ENCODE measurements around the gene SYNPO2. TPM values are rescaled to one million over a fixed set of nuclear protein-coding genes. Genes with fewer than 3 reads are reported as not detected.

The SYNPO2 gene
- total RNA-seq, 1 donor from 2014 or later: 22.9 TPM

DNA sequence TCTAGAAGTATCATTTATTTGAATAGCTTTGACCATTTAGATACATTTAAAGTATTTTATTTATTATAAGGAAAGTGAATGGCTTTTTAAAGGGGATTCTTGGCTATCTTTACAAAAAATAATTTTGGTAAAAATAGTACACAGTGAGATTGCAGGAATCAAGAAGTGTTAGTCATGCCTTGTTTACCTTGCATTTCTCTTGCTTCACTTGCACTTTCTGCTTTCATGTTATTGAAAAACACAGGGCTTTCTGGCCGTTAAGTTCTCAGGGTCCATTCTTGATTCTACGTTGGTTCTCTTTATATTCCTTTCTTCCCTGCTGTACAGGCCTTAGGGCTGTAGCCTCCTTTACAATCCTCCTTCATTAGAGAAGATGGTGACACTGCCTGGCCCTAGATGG is 30.9 kb upstream of the SYNPO2 start:
- Mint-ChIP-seq H3K27ac (no peak overlapping the region), H3K4me1 (ENCODE audit: unreplicated experiment) (no peaks in the 10 kb centered on the region), H3K36me3 (no peaks in the 10 kb centered on the region), H3K9me3 (no peaks in the 10 kb centered on the region), H3K4me3 (no peak overlapping the region), H3K27me3 (no peaks in the 10 kb centered on the region)
- TF ChIP-seq, protein P1, sequence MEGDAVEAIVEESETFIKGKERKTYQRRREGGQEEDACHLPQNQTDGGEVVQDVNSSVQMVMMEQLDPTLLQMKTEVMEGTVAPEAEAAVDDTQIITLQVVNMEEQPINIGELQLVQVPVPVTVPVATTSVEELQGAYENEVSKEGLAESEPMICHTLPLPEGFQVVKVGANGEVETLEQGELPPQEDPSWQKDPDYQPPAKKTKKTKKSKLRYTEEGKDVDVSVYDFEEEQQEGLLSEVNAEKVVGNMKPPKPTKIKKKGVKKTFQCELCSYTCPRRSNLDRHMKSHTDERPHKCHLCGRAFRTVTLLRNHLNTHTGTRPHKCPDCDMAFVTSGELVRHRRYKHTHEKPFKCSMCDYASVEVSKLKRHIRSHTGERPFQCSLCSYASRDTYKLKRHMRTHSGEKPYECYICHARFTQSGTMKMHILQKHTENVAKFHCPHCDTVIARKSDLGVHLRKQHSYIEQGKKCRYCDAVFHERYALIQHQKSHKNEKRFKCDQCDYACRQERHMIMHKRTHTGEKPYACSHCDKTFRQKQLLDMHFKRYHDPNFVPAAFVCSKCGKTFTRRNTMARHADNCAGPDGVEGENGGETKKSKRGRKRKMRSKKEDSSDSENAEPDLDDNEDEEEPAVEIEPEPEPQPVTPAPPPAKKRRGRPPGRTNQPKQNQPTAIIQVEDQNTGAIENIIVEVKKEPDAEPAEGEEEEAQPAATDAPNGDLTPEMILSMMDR (conservative IDR thresholded peaks at IDR 0.05): no peak
- no peak for DNase-seq (ENCODE audit: extremely low spot score, unreplicated experiment)

DNA sequence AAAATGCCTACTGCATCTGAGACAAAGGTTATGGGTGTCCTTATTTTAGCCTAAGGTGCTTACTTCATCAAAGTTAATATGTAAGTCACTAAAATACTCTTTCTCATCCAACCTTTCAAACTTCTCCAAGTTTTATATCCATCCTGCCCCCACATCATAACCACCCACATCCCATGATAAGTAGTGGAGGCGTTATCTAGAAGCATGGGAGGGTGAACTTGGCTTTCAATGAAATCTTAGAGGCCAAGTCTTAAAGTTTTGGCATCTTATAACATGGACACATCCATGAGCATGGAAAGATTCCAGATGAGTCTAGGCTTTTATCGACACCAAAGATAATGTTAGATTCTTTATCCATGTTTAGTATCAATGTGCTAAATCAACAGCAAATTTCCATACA is 29.9 kb upstream of the SYNPO2 start:
- Mint-ChIP-seq H3K27me3 (no peaks in the 10 kb centered on the region), H3K36me3 (no peaks in the 10 kb centered on the region), H3K9me3 (no peaks in the 10 kb centered on the region), H3K4me1 (ENCODE audit: unreplicated experiment) (no peaks in the 10 kb centered on the region), H3K4me3 (no peak overlapping the region), H3K27ac (no peak overlapping the region)
- DNase-seq (ENCODE audit: extremely low spot score, unreplicated experiment): no peak
- TF ChIP-seq, protein P1 (conservative IDR thresholded peaks at IDR 0.05): no peak

DNA sequence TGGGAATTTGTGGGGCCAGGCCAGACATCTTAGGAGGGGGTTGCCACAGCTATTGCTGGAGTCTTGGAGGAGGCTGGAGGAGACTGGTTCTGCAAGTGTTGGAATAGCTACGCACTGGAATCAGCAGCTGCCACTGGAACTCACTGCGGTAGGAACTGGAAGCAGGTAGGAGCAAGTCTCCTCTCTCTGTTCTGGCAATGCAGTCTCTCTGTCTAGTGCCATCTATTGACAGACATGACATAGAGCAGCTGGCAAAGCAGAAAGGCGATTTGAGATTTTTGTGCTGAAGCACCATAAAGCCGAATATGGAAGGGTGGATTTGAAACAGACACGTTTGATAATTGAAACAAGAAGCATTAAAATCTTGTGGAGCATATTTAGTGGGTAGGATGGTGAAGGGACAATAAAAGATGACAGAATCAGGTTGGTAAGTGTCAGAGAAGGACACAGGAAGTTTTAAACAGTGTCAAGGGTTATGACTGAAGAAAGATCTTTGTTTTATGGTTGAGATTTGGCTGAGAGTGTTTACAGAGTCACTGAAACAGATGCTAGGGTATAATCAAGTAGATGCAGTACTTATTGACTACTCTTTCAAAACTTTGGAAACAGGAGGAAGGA is 23.5 kb upstream of the SYNPO2 start:
- Mint-ChIP-seq H3K9me3 (no peaks in the 10 kb centered on the region), H3K4me1 (ENCODE audit: unreplicated experiment) (peaks cover 8% of the 10 kb centered on the region), H3K36me3 (no peaks in the 10 kb centered on the region), H3K27me3 (no peaks in the 10 kb centered on the region), H3K27ac (no peak overlapping the region), H3K4me3 (no peak overlapping the region)
- TF ChIP-seq, protein P1 (conservative IDR thresholded peaks at IDR 0.05): peak; percentile 69
- no peak for DNase-seq (ENCODE audit: extremely low spot score, unreplicated experiment)

DNA sequence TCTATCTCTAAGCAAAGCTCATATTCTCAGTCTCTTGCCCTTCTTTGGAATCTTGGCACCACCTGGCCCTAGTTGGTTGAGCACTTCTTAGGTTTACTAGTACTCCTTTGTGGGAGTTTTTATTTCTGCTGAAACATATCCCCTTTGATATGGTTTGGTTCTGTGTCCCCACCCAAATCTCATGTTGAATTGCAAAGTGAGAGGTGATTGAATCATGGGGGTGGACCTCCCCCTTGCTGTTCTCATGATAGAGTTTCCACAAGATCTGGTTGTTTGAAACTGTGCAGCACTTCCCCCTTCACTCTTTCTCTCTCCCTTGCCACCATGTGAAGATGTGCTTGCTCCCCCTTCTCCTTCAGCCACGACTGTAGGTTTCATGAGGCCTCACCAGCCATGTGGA is 22.2 kb upstream of the SYNPO2 start:
- no peaks in the 10 kb centered on the region for H3K36me3 Mint-ChIP-seq
- no peak overlapping the region for H3K4me3 Mint-ChIP-seq

DNA sequence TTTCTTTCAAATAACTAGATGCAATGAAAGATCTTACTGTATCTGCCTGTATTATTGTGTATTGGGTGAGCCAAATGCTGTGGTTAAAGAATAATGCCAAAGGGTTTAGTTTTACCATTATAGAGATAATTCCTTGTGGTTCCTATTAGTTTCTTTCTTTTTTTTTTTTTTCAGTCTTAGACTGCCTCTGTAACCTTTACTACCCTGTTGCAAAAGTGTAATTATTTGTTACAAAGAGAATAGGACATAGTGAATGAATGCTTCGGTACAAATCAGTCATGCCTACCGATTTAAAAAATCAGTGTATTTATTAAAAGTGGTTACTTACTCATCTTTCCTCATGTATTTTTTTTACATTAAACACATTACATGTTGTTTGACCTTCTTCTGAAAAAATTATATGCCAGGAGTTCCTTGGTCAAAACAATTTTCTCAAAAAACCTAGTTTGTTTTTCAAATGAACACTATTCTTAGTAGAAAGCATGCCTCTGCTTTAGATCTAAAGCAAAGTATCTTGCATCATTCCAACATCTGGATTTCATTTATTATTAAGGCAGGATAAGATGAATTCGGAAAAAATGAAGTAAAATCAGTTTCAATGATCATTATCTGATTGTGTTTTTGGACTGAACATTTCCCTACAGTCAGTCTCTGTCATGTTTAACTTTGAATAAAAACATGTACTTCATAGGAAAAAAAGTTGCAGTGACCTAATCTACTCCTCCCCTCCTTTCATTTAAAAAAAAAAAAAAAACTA is 21.2 kb upstream of the SYNPO2 start:
- Mint-ChIP-seq H3K27me3 (no peaks in the 10 kb centered on the region), H3K36me3 (no peaks in the 10 kb centered on the region), H3K9me3 (no peaks in the 10 kb centered on the region), H3K4me3 (no peak overlapping the region), H3K27ac (no peak overlapping the region), H3K4me1 (ENCODE audit: unreplicated experiment) (peaks cover 13% of the 10 kb centered on the region)
- DNase-seq (ENCODE audit: extremely low spot score, unreplicated experiment): no peak
- TF ChIP-seq, protein P1 (conservative IDR thresholded peaks at IDR 0.05): no peak

More for the DNA sequence above, 22.2 kb upstream of the SYNPO2 start:
- no peaks in the 10 kb centered on the region for H3K9me3 Mint-ChIP-seq
- DNase-seq (ENCODE audit: extremely low spot score, unreplicated experiment): no peak
- H3K4me1 Mint-ChIP-seq (ENCODE audit: unreplicated experiment): peaks cover 13% of the 10 kb centered on the region
- H3K27ac Mint-ChIP-seq: no peak overlapping the region
- TF ChIP-seq, protein P1 (conservative IDR thresholded peaks at IDR 0.05): no peak
- H3K27me3 Mint-ChIP-seq: no peaks in the 10 kb centered on the region
